HepG2 (cell line): Measurements from ENCODE around the gene BICDL2. TPM values are rescaled to one million over a fixed set of nuclear protein-coding genes. Genes with fewer than 3 reads are reported as not detected.

Experiments
- ARID5B ChIP-seq: IDR thresholded peaks from 2 replicates; pipeline ENCODE4 v1.4.0; 2020; ENCODE audit warnings: mild to moderate bottlenecking, missing genetic modification reagents
- ATF6 ChIP-seq: sonication (generic); formaldehyde crosslinking; conservative IDR thresholded peaks from 2 replicates; pipeline ENCODE4 v1.4.0; 2020; ENCODE audit warnings: missing genetic modification reagents
- BHLHE40 ChIP-seq: IDR thresholded peaks from 2 replicates; pipeline ENCODE4 v1.6.1; 2011; ENCODE audit warnings: low read length, improper control_type of control experiment
- ELF3 ChIP-seq: IDR thresholded peaks from 2 replicates; pipeline ENCODE4 v1.6.1; 2016; ENCODE audit warnings: missing genetic modification reagents, missing compliant biosample characterization
- MIER3 ChIP-seq: IDR thresholded peaks from 2 replicates; pipeline ENCODE4 v1.6.1; 2016; ENCODE audit warnings: missing compliant biosample characterization, borderline replicate concordance
- NR0B2 ChIP-seq: sonication (generic); formaldehyde crosslinking; IDR thresholded peaks from 2 replicates; pipeline ENCODE4 v1.4.0; 2020; ENCODE audit warnings: mild to moderate bottlenecking, missing genetic modification reagents
- RERE ChIP-seq: IDR thresholded peaks from 2 replicates; pipeline ENCODE4 v1.6.1; 2016; ENCODE audit warnings: low read depth, missing genetic modification reagents, missing compliant biosample characterization
- SNAI1 ChIP-seq: sonication (generic); formaldehyde crosslinking; IDR thresholded peaks from 2 replicates; pipeline ENCODE4 v1.5.0; 2020; ENCODE audit warnings: mild to moderate bottlenecking, missing genetic modification reagents, borderline replicate concordance
- SP4 ChIP-seq: sonication (generic); formaldehyde crosslinking; IDR thresholded peaks from 2 replicates; pipeline ENCODE4 v1.8.1; 2023; ENCODE audit warnings: mild to moderate bottlenecking, missing genetic modification reagents
- TAF1 ChIP-seq: sonication (generic); formaldehyde crosslinking; IDR thresholded peaks from 2 replicates; pipeline ENCODE4 v1.4.0; 2020; ENCODE audit warnings: missing genetic modification reagents
- ZBTB39 ChIP-seq: sonication (generic); formaldehyde crosslinking; IDR thresholded peaks from 2 replicates; pipeline ENCODE4 v1.5.0; 2020; ENCODE audit warnings: missing genetic modification reagents
- ZNF329 ChIP-seq: sonication (generic); formaldehyde crosslinking; IDR thresholded peaks from 2 replicates; pipeline ENCODE4 v1.9.0; 2021; ENCODE audit warnings: low read depth, mild to moderate bottlenecking, missing genetic modification reagents
- ZNF839 ChIP-seq: sonication (generic); formaldehyde crosslinking; IDR thresholded peaks from 2 replicates; pipeline ENCODE4 v1.4.0; 2020; ENCODE audit warnings: missing genetic modification reagents, mild to moderate bottlenecking, borderline replicate concordance
- ZNF841 ChIP-seq: sonication (generic); formaldehyde crosslinking; IDR thresholded peaks from 2 replicates; pipeline ENCODE4 v1.8.1; 2023; ENCODE audit warnings: missing genetic modification reagents, borderline replicate concordance
- polyA plus RNA-seq, 8 experiments: library from polyadenylated mRNA; depleted of rRNA in 3 of 8; stranded (reverse) in 7 of 8; unstranded in 1 of 8; fragments of >200 nt; fragmentation: Illumina TruSeq in 4 of 8; extraction: Trizol in 4 of 8; gene quantifications; 2 replicates each; pipeline versions ENCODE4 v1.2.1 to v1.2.3, GENCODE V29; 2011 to 2016; ENCODE audit warnings: low read depth in 4 of 8, missing spikeins in 1 of 8, mixed read lengths in 1 of 8; ENCODE audit not compliant: insufficient read depth in 1 of 8
- total RNA-seq, 5 experiments: library from RNA; depleted of rRNA; stranded (reverse); fragments of >200 nt; fragmentation: Illumina TruSeq; extraction: Trizol; gene quantifications; 2 replicates each; pipeline ENCODE4 v1.2.3, GENCODE V29; 2016; ENCODE audit warnings: low read depth in 1 of 5

BICDL2 gene
- total and polyA plus RNA-seq, 2 of the 13 experiments (the other 11 are each of a cell fraction or from before 2014, with no cell fraction given) = 0.12 TPM; not detected in 1

- peak; percentile 81 for TF ChIP-seq ELF3 (CRISPR knock-in tag)
- 0 out of 2 replicates have a peak, but pooled peaks have one; percentile 45 for TF ChIP-seq SNAI1 (CRISPR knock-in tag)
- TF ChIP-seq BHLHE40 = no peak
- no peak for TF ChIP-seq MIER3 (CRISPR knock-in tag)
- no peak for TF ChIP-seq ZNF839 (CRISPR knock-in tag)
- TF ChIP-seq NR0B2 (CRISPR knock-in tag) = no peak
- TF ChIP-seq SP4 (CRISPR knock-in tag) = peak; percentile 86
- peak; percentile 59; the same call in 1 of the 2 replicates for TF ChIP-seq ZBTB39
- TF ChIP-seq ZNF841 (CRISPR knock-in tag) = no peak
- TF ChIP-seq TAF1 = peak; percentile 56; the same call in 1 of the 2 replicates
- no peak for TF ChIP-seq ATF6 (CRISPR knock-in tag)
- 0 out of 2 replicates have a peak, but pooled peaks have one; percentile 45 for TF ChIP-seq ZNF329 (CRISPR knock-in tag)
- TF ChIP-seq RERE (CRISPR knock-in tag) = no peak
- TF ChIP-seq ARID5B (CRISPR knock-in tag) = peak; percentile 58; the same call in 1 of the 2 replicates
Observed at GRCh38 chr16:3059041-3059722, 22.4 kb upstream of the BICDL2 start (continued).
